Measurements from ENCODE around the gene CYTH1. TPM values are rescaled to one million over a fixed set of nuclear protein-coding genes. Genes with fewer than 3 reads are reported as not detected.

The CYTH1 gene
- total and polyA plus RNA-seq, 10 donors = 66.9 to 169 (median 131) TPM

DNA sequence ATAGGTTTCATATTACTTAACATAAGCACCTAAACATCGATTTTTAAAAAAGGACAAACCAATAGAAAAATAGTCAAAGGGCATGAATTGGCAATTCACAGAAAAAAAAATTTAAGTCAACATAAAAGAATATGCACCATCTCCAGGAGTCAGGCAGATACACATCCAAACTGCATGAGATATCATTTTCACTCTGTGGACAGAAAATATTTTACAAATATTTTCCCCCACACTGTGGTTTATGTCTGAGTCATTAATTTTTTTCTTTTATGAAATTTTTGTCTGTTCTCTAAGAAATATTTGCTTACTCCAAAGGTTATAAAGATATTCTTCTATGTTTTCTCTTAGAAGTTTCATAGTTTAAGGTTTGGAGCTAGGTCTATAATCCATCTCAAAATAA is 130.5 kb downstream of the CYTH1 start:
- Histone ChIP-seq H3K27ac (no peak overlapping the region), H3K4me3 (no peak overlapping the region), H3K36me3 (no peaks in the 10 kb centered on the region), H3K27me3 (replicated peaks in 1 of 7) (no peaks in the 10 kb centered on the region), H3K9me3 (peaks cover 0 to 18% (median 14%) of the 10 kb centered on the region in 8 donors), H3K4me1 (peaks cover 0 to 8% (median 3%) of the 10 kb centered on the region in 6 donors)
- DNase-seq = no peak
- 83 to 95% (median 88%) methylated on average over 1 of the region's 1 CpG for WGBS, 5 donors
- intact Hi-C loops (cut with DNase I; ENCODE audit: low total_unique reads) = no loop called here
- TF ChIP-seq, protein P1, sequence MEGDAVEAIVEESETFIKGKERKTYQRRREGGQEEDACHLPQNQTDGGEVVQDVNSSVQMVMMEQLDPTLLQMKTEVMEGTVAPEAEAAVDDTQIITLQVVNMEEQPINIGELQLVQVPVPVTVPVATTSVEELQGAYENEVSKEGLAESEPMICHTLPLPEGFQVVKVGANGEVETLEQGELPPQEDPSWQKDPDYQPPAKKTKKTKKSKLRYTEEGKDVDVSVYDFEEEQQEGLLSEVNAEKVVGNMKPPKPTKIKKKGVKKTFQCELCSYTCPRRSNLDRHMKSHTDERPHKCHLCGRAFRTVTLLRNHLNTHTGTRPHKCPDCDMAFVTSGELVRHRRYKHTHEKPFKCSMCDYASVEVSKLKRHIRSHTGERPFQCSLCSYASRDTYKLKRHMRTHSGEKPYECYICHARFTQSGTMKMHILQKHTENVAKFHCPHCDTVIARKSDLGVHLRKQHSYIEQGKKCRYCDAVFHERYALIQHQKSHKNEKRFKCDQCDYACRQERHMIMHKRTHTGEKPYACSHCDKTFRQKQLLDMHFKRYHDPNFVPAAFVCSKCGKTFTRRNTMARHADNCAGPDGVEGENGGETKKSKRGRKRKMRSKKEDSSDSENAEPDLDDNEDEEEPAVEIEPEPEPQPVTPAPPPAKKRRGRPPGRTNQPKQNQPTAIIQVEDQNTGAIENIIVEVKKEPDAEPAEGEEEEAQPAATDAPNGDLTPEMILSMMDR (IDR thresholded peaks at IDR 0.05 in 8 of 11, conservative IDR thresholded peaks at IDR 0.05 in 3 of 11) = no peak
- TF ChIP-seq POLR2A (IDR thresholded peaks at IDR 0.05) (no peak), POLR2AphosphoS5 (IDR thresholded peaks at IDR 0.05) (no peak)

DNA sequence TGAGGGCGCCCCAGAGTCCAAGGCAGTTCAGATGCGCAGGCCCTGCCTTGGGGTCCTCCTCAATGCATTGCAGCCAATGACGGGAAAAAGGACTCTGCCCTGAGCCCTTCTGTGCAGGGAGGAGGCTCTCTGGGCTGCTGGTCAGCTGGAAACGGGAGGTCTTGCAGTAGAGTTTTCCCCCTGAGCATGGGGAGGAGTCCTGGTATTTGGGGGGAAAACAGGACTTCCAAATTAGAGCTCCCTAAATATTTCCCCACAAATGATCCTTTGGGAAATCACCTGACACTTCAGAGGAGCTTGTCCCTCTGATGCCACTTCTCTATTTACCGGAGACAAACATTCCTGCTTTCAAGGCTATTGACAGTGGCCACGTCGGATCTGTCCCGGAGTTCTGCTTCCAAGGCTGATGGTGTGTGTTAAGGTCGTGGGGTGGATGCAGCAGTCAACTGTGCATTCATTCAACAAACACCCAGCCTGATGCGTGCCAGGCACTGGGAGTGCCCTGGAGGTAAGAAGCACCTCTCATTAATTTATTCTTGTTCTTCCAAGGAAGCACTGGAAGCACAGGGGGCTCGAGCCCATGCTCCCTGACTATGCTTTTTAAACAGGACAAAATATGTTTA is 131.9 kb downstream of the CYTH1 start:
- no peak overlapping the region for H3K4me3 ChIP-seq
- H3K27ac ChIP-seq = no peak overlapping the region
- TF ChIP-seq POLR2A (IDR thresholded peaks at IDR 0.05) (no peak), POLR2AphosphoS5 (IDR thresholded peaks at IDR 0.05) (no peak)
- TF ChIP-seq, protein P1 (IDR thresholded peaks at IDR 0.05 in 8 of 11, conservative IDR thresholded peaks at IDR 0.05 in 3 of 11) = no peak
- intact Hi-C loops (cut with DNase I; ENCODE audit: low total_unique reads) = no loop called here
- peak; percentile 50 for DNase-seq
- H3K27me3 ChIP-seq (replicated peaks in 1 of 7) = peaks cover 0 to 4% (median 0%) of the 10 kb centered on the region in 7 donors
- 63 to 80% (median 78%) methylated on average over 11 of the region's 11 CpGs for WGBS, 5 donors
- peaks cover 5 to 21% (median 16%) of the 10 kb centered on the region in 6 donors for H3K4me1 ChIP-seq
- no peaks in the 10 kb centered on the region for H3K36me3 ChIP-seq
- peaks cover 0 to 18% (median 14%) of the 10 kb centered on the region in 8 donors for H3K9me3 ChIP-seq

DNA sequence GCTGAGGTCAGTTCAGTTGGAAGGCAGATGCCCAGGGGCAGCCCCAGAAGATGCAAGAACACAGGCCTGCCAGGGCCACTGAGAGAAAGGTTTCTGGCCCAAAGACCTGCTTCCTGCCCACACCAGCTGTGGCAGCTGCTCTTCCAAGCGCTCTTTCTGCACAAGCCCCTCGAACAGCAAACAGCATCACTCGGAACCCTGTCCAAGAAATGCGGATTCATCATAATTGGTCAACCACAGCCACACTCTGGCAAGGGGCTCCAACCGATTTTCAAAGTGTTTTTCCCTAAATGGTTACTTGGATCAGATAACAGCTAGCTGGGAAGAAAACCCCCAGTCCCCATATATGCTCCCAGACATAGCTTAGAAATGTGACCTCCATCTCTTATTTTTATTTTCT is 133.8 kb downstream of the CYTH1 start:
- Histone ChIP-seq H3K27me3 (replicated peaks in 1 of 7) (peaks cover 0 to 4% (median 0%) of the 10 kb centered on the region in 7 donors), H3K4me1 (peaks cover 5 to 29% (median 19%) of the 10 kb centered on the region in 6 donors), H3K9me3 (peaks cover 0 to 18% (median 14%) of the 10 kb centered on the region in 8 donors), H3K4me3 (no peak overlapping the region), H3K36me3 (no peaks in the 10 kb centered on the region), H3K27ac (no peak overlapping the region)
- intact Hi-C loops (cut with DNase I; ENCODE audit: low total_unique reads) = no loop called here
- DNase-seq = peak; percentile 27
- TF ChIP-seq POLR2AphosphoS5 (IDR thresholded peaks at IDR 0.05) (no peak), POLR2A (IDR thresholded peaks at IDR 0.05) (no peak)
- TF ChIP-seq, protein P1 (IDR thresholded peaks at IDR 0.05 in 8 of 11, conservative IDR thresholded peaks at IDR 0.05 in 3 of 11) = no peak
- 72 to 95% (median 93%) methylated on average over 5 of the region's 5 CpGs for WGBS, 5 donors

DNA sequence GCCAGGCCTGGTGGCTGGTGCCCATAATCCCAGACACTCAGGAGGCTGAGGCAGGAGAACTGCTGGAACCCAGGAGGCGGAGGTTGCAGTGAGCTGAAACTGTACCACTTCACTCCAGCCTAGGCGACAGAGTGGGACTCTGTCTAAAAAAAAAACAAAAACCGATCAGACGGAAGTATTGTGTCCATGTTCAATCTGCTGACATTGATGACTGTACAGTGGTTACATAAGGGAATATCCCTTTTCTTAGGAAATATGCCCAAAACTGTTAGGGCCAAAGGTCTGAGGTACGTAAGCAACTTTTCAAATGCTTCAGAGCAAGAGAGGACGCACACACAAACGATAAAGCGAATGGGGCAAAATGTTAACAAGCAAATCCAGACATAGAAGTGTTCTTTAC is 135.0 kb downstream of the CYTH1 start:
- 89 to 94% (median 92%) methylated on average over 8 of the region's 8 CpGs for WGBS, 5 donors
- Histone ChIP-seq H3K9me3 (peaks cover 0 to 18% (median 14%) of the 10 kb centered on the region in 8 donors), H3K36me3 (no peaks in the 10 kb centered on the region), H3K4me3 (no peak overlapping the region), H3K27me3 (replicated peaks in 1 of 7) (peaks cover 0 to 4% (median 0%) of the 10 kb centered on the region in 7 donors), H3K4me1 (peaks cover 5 to 29% (median 19%) of the 10 kb centered on the region in 6 donors), H3K27ac (peak overlapping the region in 5 of 8 donors; percentile 62 to 86 (median 75))
- no peak for DNase-seq
- intact Hi-C loops (cut with DNase I; ENCODE audit: low total_unique reads) = no loop called here
- TF ChIP-seq POLR2AphosphoS5 (IDR thresholded peaks at IDR 0.05) (peak in 1 of 3 donors; percentile 14), POLR2A (IDR thresholded peaks at IDR 0.05) (no peak)
- TF ChIP-seq, protein P1 (IDR thresholded peaks at IDR 0.05 in 8 of 11, conservative IDR thresholded peaks at IDR 0.05 in 3 of 11) = no peak

All from spleen (tissue), 11 donors.